ENCODE measurements around the gene GPD1L.
"Not testable (repeated sequence)": the region's sequence is repeated elsewhere in the genome, so short reads cannot be mapped to it uniquely, and the experiment has no call there.

Gene GPD1L

GRCh38 chr3:32180141-32180784 is 73.8 kb downstream of the GPD1L start:
- no peak for DNase-seq (ENCODE audit: low read depth in 2 of 2, low spot score in 1 of 2)

- DNase-seq (ENCODE audit: low read depth in 2 of 2, low spot score in 1 of 2): no peak
Measured at GRCh38 chr3:32181365-32181764, 74.9 kb downstream of the GPD1L start.

GRCh38 chr3:32181796-32182195 is 75.4 kb downstream of the GPD1L start:
- no peak for DNase-seq (ENCODE audit: low read depth in 2 of 2, low spot score in 1 of 2)

GRCh38 chr3:32184187-32184730 is 77.8 kb downstream of the GPD1L start:
- DNase-seq (ENCODE audit: low read depth in 2 of 2, low spot score in 1 of 2): no peak

GRCh38 chr3:32186097-32186496 is 79.7 kb downstream of the GPD1L start:
- DNase-seq (ENCODE audit: low read depth in 2 of 2, low spot score in 1 of 2): no peak

- no peak for DNase-seq (ENCODE audit: low read depth in 2 of 2, low spot score in 1 of 2)
Measured at GRCh38 chr3:32186876-32187275, 80.5 kb downstream of the GPD1L start.

- no peak for DNase-seq (ENCODE audit: low read depth in 2 of 2, low spot score in 1 of 2)
Measured at GRCh38 chr3:32189693-32190092, 83.3 kb downstream of the GPD1L start.

GRCh38 chr3:32190556-32190955 is 84.1 kb downstream of the GPD1L start:
- DNase-seq (ENCODE audit: low read depth in 2 of 2, low spot score in 1 of 2): not testable (repeated sequence)

- DNase-seq (ENCODE audit: low read depth in 2 of 2, low spot score in 1 of 2): no peak
Measured at GRCh38 chr3:32193101-32193500, 86.7 kb downstream of the GPD1L start.

GRCh38 chr3:32194653-32195052 is 88.2 kb downstream of the GPD1L start:
- DNase-seq (ENCODE audit: low read depth in 2 of 2, low spot score in 1 of 2): no peak

GRCh38 chr3:32195995-32196540 is 89.6 kb downstream of the GPD1L start:
- DNase-seq (ENCODE audit: low read depth in 2 of 2, low spot score in 1 of 2): no peak

- DNase-seq (ENCODE audit: low read depth in 2 of 2, low spot score in 1 of 2): no peak
Measured at GRCh38 chr3:32197991-32198390, 91.6 kb downstream of the GPD1L start.

GRCh38 chr3:32198714-32199113 is 92.3 kb downstream of the GPD1L start:
- DNase-seq (ENCODE audit: low read depth in 2 of 2, low spot score in 1 of 2): no peak

- DNase-seq (ENCODE audit: low read depth in 2 of 2, low spot score in 1 of 2): no peak
Measured at GRCh38 chr3:32200490-32200889, 94.1 kb downstream of the GPD1L start.

GRCh38 chr3:32200992-32201758 is 94.8 kb downstream of the GPD1L start:
- no peak for DNase-seq (ENCODE audit: low read depth in 2 of 2, low spot score in 1 of 2)

- DNase-seq (ENCODE audit: low read depth in 2 of 2, low spot score in 1 of 2): no peak
Measured at GRCh38 chr3:32202496-32202895, 96.1 kb downstream of the GPD1L start.

- DNase-seq (ENCODE audit: low read depth in 2 of 2, low spot score in 1 of 2): no peak
Measured at GRCh38 chr3:32203854-32204253, 97.4 kb downstream of the GPD1L start.

GRCh38 chr3:32208447-32208846 is 102.0 kb downstream of the GPD1L start:
- no peak for DNase-seq (ENCODE audit: low read depth in 2 of 2, low spot score in 1 of 2)

GRCh38 chr3:32215185-32215584 is 108.8 kb downstream of the GPD1L start:
- no peak for DNase-seq (ENCODE audit: low read depth in 2 of 2, low spot score in 1 of 2)

GRCh38 chr3:32216172-32216783 is 109.9 kb downstream of the GPD1L start:
- DNase-seq (ENCODE audit: low read depth in 2 of 2, low spot score in 1 of 2): no peak

GRCh38 chr3:32217339-32217738 is 110.9 kb downstream of the GPD1L start:
- no peak for DNase-seq (ENCODE audit: low read depth in 2 of 2, low spot score in 1 of 2)
